Measurements from ENCODE around the gene TATDN3. TPM values are rescaled to one million over a fixed set of nuclear protein-coding genes. Genes with fewer than 3 reads are reported as not detected.

TATDN3 gene
- total RNA-seq, 1 donor = 14.1 TPM

GRCh38 chr1:212749821-212750535, 41.7 kb upstream of the TATDN3 start:
- H2AFZ ChIP-seq (ENCODE audit: low read length) = peak overlapping the region; percentile 21
- peak; percentile 59 for DNase-seq (ENCODE audit: insufficient read length, low spot score, missing footprints)
- H3K9me3 ChIP-seq (ENCODE audit: low read depth, low read length) = no peaks in the 10 kb centered on the region
- no peak overlapping the region for H3K4me3 ChIP-seq (ENCODE audit: insufficient read depth, low read length)
- H3K27ac ChIP-seq (ENCODE audit: low read depth, low read length) = no peak overlapping the region
- no peaks in the 10 kb centered on the region for H4K20me1 ChIP-seq (ENCODE audit: insufficient read depth, low read length)
- H3K36me3 ChIP-seq (ENCODE audit: insufficient read depth, low read length) = no peaks in the 10 kb centered on the region
- peak; percentile 89 for TF ChIP-seq CTCF (IDR thresholded peaks at IDR 0.05; ENCODE audit: extremely low read depth, low read depth, low read length)
- H3K4me2 ChIP-seq (ENCODE audit: insufficient read depth, low read length) = peak overlapping the region; percentile 36
- no peaks in the 10 kb centered on the region for H3K79me2 ChIP-seq (ENCODE audit: insufficient read depth, low read length)
- no peaks in the 10 kb centered on the region for H3K27me3 ChIP-seq (ENCODE audit: insufficient read depth, low read length)
- peaks cover 20% of the 10 kb centered on the region for H3K4me1 ChIP-seq (ENCODE audit: insufficient read depth, low read length)

- Histone ChIP-seq H3K27me3 (ENCODE audit: insufficient read depth, low read length) (no peaks in the 10 kb centered on the region), H3K4me2 (ENCODE audit: insufficient read depth, low read length) (peak overlapping the region; percentile 85), H4K20me1 (ENCODE audit: insufficient read depth, low read length) (no peaks in the 10 kb centered on the region), H2AFZ (ENCODE audit: low read length) (peak overlapping the region; percentile 80), H3K36me3 (ENCODE audit: insufficient read depth, low read length) (no peaks in the 10 kb centered on the region), H3K4me1 (ENCODE audit: insufficient read depth, low read length) (peaks cover 20% of the 10 kb centered on the region), H3K79me2 (ENCODE audit: insufficient read depth, low read length) (no peaks in the 10 kb centered on the region), H3K4me3 (ENCODE audit: insufficient read depth, low read length) (peak overlapping the region; percentile 63), H3K27ac (ENCODE audit: low read depth, low read length) (peak overlapping the region; percentile 59), H3K9me3 (ENCODE audit: low read depth, low read length) (no peaks in the 10 kb centered on the region)
- TF ChIP-seq CTCF (IDR thresholded peaks at IDR 0.05; ENCODE audit: extremely low read depth, low read depth, low read length) = no peak
- no peak for DNase-seq (ENCODE audit: insufficient read length, low spot score, missing footprints)
Measured at GRCh38 chr1:212752252-212752933, 39.3 kb upstream of the TATDN3 start.

- Histone ChIP-seq H3K4me2 (ENCODE audit: insufficient read depth, low read length) (peak overlapping the region; percentile 85), H3K4me1 (ENCODE audit: insufficient read depth, low read length) (peaks cover 20% of the 10 kb centered on the region), H3K4me3 (ENCODE audit: insufficient read depth, low read length) (peak overlapping the region; percentile 63), H3K27ac (ENCODE audit: low read depth, low read length) (peak overlapping the region; percentile 59), H3K79me2 (ENCODE audit: insufficient read depth, low read length) (peaks cover 2% of the 10 kb centered on the region), H2AFZ (ENCODE audit: low read length) (peak overlapping the region; percentile 80), H3K9me3 (ENCODE audit: low read depth, low read length) (no peaks in the 10 kb centered on the region), H4K20me1 (ENCODE audit: insufficient read depth, low read length) (no peaks in the 10 kb centered on the region), H3K27me3 (ENCODE audit: insufficient read depth, low read length) (no peaks in the 10 kb centered on the region), H3K36me3 (ENCODE audit: insufficient read depth, low read length) (no peaks in the 10 kb centered on the region)
- no peak for TF ChIP-seq CTCF (IDR thresholded peaks at IDR 0.05; ENCODE audit: extremely low read depth, low read depth, low read length)
- no peak for DNase-seq (ENCODE audit: insufficient read length, low spot score, missing footprints)
Measured at GRCh38 chr1:212752934-212753497, 38.7 kb upstream of the TATDN3 start.

GRCh38 chr1:212753749-212754148, 37.9 kb upstream of the TATDN3 start:
- Histone ChIP-seq H4K20me1 (ENCODE audit: insufficient read depth, low read length) (no peaks in the 10 kb centered on the region), H3K9me3 (ENCODE audit: low read depth, low read length) (no peaks in the 10 kb centered on the region), H3K27me3 (ENCODE audit: insufficient read depth, low read length) (no peaks in the 10 kb centered on the region), H3K36me3 (ENCODE audit: insufficient read depth, low read length) (no peaks in the 10 kb centered on the region), H3K79me2 (ENCODE audit: insufficient read depth, low read length) (peaks cover 2% of the 10 kb centered on the region), H3K4me2 (ENCODE audit: insufficient read depth, low read length) (no peak overlapping the region), H3K4me1 (ENCODE audit: insufficient read depth, low read length) (peaks cover 20% of the 10 kb centered on the region), H3K27ac (ENCODE audit: low read depth, low read length) (no peak overlapping the region), H3K4me3 (ENCODE audit: insufficient read depth, low read length) (no peak overlapping the region), H2AFZ (ENCODE audit: low read length) (no peak overlapping the region)
- no peak for TF ChIP-seq CTCF (IDR thresholded peaks at IDR 0.05; ENCODE audit: extremely low read depth, low read depth, low read length)
- no peak for DNase-seq (ENCODE audit: insufficient read length, low spot score, missing footprints)

Measured in osteoblast (primary cell).